Retinal pigment epithelial cell (primary cell): ENCODE measurements around the gene TAPBPL.

Experiments used
- DNase-seq: peaks from one replicate; pipeline ENCODE4 v3.0.0-alpha.2; 2010; ENCODE audit warnings: low read depth
- H3K4me3 ChIP-seq: 2 replicates; pipeline ENCODE4 v1.5.1; 2011; ENCODE audit warnings: mild to moderate bottlenecking, low read length, control low read depth, moderate library complexity
- TF ChIP-seq, protein P1 (sequence below): conservative IDR thresholded peaks from 2 replicates; pipeline ENCODE4 v1.5.1; 2011; ENCODE audit warnings: low read depth, low read length, control low read depth, inconsistent platforms

TAPBPL gene, protein sequence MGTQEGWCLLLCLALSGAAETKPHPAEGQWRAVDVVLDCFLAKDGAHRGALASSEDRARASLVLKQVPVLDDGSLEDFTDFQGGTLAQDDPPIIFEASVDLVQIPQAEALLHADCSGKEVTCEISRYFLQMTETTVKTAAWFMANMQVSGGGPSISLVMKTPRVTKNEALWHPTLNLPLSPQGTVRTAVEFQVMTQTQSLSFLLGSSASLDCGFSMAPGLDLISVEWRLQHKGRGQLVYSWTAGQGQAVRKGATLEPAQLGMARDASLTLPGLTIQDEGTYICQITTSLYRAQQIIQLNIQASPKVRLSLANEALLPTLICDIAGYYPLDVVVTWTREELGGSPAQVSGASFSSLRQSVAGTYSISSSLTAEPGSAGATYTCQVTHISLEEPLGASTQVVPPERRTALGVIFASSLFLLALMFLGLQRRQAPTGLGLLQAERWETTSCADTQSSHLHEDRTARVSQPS

DNA sequence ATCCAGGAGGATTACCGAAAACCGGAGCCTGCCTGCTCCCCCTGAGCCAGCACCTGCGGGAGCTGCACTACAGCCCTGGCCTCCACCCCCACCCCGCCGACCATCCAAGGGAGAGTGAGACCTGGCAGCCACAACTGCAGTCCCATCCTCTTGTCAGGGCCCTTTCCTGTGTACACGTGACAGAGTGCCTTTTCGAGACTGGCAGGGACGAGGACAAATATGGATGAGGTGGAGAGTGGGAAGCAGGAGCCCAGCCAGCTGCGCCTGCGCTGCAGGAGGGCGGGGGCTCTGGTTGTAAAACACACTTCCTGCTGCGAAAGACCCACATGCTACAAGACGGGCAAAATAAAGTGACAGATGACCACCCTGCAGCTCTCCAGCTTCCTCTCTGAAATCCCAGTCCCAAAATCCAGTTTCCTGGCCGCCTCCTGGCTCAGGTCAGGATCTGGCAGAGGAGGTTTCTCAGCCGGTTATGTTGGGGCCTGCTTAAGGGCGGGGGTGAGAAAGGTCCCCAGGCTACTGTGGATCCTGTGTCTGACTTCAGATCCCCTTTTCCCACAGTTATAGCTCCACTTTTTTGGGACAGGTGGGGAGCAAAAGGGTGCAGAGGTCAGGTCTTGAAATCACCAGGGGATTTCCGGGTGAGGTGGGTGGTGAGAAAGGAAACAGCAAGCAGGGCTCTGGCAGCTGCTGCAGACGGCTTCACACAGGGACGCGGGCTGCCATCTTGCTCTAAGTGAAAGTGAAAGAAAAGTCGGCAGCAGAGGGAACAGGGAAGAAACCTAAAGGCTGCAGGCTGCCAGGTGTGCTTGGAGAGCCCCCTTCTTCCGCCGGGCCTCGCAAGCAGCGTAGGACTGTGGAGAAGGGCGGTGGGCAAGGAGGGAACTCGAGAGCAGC is at the start of gene TAPBPL:
TSS of gene TAPBPL (plus strand) at position 695 of the 897 bp plus-strand sequence. CDS start 207 bp downstream, outside the sequence.
- H3K4me3 ChIP-seq, result peak within 1 kb of the TSS; percentile 39
- TF ChIP-seq, protein P1, sequence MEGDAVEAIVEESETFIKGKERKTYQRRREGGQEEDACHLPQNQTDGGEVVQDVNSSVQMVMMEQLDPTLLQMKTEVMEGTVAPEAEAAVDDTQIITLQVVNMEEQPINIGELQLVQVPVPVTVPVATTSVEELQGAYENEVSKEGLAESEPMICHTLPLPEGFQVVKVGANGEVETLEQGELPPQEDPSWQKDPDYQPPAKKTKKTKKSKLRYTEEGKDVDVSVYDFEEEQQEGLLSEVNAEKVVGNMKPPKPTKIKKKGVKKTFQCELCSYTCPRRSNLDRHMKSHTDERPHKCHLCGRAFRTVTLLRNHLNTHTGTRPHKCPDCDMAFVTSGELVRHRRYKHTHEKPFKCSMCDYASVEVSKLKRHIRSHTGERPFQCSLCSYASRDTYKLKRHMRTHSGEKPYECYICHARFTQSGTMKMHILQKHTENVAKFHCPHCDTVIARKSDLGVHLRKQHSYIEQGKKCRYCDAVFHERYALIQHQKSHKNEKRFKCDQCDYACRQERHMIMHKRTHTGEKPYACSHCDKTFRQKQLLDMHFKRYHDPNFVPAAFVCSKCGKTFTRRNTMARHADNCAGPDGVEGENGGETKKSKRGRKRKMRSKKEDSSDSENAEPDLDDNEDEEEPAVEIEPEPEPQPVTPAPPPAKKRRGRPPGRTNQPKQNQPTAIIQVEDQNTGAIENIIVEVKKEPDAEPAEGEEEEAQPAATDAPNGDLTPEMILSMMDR, result no peak
- DNase-seq, result no peak

DNA sequence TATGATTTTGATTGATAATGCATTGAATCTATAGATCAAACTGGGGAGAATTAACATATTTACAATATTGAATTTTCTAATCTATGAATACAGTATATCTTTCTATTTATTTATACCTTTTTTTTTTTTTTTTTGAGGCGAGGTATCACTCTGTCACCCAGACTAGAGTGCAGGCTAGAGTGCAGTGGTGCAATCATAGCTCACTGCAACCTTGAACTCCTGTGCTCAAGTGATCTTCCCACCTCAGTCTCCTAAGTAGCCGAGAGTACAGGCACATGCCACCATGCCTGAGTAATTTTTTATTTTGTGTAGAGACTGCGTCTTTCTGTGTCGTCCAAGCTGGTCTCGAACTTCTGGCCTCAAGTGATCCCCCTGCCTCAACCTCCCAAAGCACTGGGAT is 47.5 kb upstream of the TAPBPL start:
- TF ChIP-seq, protein P1, result no peak
- H3K4me3 ChIP-seq, result no peak overlapping the region
- no peak for DNase-seq

DNA sequence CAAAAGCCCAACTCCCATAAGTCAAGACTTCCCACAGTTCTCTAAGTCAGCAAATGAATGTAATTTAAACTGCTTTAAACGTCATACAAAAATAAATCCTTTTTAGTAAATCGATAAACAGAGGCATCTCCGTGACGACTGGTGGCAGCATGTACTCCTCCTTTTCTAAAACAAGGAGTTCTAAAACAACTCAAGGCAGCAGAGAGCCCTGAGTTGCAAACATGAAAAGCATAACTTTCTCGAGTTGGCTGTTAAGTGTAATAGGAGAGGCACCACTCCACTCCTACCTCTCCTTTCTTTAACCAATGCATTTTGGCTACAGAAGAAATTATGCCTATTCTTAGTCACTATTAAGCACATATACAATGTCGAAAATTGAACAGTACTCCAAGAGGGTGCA is 45.9 kb upstream of the TAPBPL start:
- H3K4me3 ChIP-seq, result no peak overlapping the region
- no peak for DNase-seq
- TF ChIP-seq, protein P1, result no peak

DNA sequence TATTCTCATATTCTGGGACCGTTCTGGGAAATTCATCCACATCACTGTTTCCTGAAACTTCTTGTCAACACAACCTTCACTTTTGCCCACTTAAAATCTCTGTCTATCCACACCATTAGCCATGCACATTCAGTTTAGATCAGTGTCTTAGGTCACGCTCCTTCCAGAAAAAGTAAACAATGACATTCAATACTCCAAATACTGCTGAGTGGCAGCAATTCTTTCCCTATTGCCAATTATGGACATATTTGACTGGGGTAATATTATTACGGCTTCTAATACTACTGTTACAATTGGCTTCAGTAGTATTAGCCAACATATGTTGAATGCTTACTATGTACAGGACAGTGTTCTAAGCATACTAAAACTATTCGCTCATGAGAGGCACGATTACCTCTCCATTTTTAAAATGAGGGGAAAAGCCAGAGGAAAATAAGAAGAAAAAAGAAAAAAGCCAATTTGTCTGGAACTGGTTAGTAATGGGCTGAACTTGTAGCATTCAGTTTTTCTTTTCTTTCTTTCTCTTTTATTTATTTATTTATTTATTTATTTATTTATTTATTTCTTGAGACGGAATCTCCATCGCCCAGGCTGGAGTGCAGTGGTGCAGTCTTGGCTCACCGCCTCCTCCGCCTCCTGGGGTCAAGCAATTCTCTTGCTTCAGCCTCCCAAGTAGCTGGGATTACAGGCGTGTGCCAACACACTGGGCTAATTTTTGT is 44.4 kb upstream of the TAPBPL start:
- no peak for DNase-seq
- H3K4me3 ChIP-seq, result no peak overlapping the region
- TF ChIP-seq, protein P1, result no peak

DNA sequence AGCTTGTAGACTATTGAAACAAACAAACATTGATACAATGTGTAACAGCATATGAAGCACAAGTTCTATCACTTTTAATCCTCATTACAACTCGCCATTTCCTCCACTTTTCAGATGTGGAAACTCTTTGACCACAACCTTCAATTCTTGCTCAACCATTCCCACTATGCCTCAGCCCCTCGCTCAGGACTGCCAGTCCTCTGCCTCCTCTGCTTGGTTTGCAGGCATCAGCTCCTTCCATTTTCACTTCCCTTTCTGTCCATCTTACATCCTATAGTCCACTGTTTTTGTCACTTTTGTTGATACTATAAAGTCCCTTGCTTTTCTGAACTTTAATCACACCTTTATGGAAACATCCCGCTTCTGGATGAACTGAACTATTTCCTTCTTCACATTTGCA is 35.2 kb upstream of the TAPBPL start:
- TF ChIP-seq, protein P1, result no peak
- no peak for DNase-seq
- no peak overlapping the region for H3K4me3 ChIP-seq

DNA sequence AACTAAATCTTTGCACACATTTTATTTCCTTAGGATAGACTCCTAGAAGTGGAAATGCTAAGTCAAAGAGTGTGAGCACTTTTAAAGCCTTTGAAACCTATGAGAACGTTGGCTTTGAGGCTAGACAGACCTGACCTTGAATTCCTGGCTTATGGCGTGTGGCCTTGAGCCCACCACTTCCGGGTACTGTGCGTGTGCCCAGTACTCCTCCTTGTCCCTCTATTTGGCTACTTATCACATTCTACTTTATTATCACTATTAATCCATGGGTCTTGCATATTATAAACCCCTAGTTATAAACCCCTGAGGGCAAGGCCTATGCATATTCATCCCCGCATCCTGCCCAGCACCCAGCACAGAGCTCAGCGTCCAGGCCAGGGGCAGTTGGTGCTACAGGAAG is 33.0 kb upstream of the TAPBPL start:
- no peak overlapping the region for H3K4me3 ChIP-seq
- DNase-seq, result no peak
- TF ChIP-seq, protein P1, result no peak
